GM19372 (cell line): ENCODE data around the gene RAD51.

Source experiments
- ATAC-seq: cut with Tn5 transposase; IDR thresholded peaks from one replicate; pipeline ENCODE4 v1.9.1; 2021; ENCODE audit warnings: mild to moderate bottlenecking, low read depth, moderate library complexity; ENCODE audit not compliant: unreplicated experiment

Gene RAD51

DNA sequence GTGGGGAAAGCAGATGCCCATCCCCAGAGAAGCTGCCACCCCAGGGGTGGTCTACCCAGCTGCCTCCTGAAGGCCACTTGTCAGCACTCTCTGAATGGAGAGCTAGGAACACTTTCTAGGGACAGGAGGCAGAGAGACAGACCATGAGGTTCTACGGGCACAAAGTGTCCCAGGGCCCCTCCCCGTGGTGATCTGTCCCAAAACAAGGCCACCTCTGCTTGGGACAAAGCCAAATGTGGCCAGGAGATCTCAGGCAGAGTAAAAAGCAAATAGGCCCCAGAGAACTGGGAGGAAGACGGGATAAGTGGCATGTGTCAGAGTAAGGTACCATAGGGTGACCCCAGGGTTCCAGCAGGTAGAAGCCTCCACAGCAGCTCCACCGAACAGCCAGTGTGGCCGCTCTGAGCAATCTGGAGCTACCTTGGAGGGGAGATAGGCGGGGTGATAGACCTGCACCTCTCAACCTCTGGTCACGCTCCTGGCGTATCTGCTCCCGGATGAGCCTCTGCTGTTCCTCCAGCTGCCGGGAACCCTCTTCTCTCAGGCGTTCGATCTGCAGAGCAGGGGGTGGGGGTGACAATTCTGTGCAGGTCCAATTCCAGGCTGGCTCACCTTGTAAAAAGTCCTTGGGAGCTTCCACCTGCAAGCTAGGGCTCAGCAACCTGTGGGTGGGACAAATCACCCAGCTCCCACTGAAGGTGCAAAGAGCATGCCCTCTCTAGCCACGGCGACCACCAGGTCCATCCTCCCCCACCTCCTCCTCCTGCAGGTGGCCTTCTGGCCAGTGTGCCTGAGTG is 81.0 kb downstream of the RAD51 start:
- ATAC-seq, result no peak

DNA sequence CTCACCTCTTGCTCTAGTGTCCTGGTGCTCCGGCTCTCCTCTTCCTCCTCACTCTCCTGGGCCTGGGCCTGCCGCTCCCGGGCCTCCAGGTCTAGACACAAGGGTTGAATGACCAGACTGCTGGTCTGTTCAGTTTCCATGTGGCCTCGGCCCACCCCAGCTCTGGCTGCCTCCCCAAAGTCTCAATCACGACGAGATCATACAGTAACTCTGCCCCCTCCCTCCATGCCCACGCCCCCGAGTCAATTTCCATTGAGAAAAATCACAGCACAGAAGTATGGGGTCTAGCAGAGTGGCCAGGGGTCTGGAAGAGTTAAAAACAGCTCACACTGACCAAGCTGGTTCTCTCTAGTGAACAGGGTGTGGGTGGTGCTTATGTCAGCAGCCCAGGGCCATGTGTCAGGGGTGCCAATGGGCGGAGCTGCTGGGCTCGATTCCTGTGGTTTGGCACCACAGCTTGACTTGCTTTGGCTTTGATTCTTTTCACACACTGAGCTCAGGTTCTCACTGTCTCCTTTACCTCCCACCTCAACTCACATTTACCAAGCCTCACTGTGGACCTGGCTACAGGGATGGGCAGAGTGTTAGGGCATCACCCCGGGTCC is 81.7 kb downstream of the RAD51 start:
- no peak for ATAC-seq
